ENCODE measurements around the gene CHRNA7.

Gene CHRNA7

GRCh38 chr15:32007355-32007960, 22.9 kb upstream of the CHRNA7 start:
- no peak for DNase-seq (ENCODE audit: low read depth)
- H3K4me3 ChIP-seq (ENCODE audit: low read length), result no peak overlapping the region
- no peak for TF ChIP-seq CTCF (conservative IDR thresholded peaks at IDR 0.05; ENCODE audit: low read depth, low read length)

GRCh38 chr15:32014953-32015352, 15.4 kb upstream of the CHRNA7 start:
- DNase-seq (ENCODE audit: low read depth), result no peak
- no peak for TF ChIP-seq CTCF (conservative IDR thresholded peaks at IDR 0.05; ENCODE audit: low read depth, low read length)
- no peak overlapping the region for H3K4me3 ChIP-seq (ENCODE audit: low read length)

GRCh38 chr15:32020156-32020555, 10.2 kb upstream of the CHRNA7 start:
- no peak for TF ChIP-seq CTCF (conservative IDR thresholded peaks at IDR 0.05; ENCODE audit: low read depth, low read length)
- DNase-seq (ENCODE audit: low read depth), result no peak
- no peak overlapping the region for H3K4me3 ChIP-seq (ENCODE audit: low read length)

GRCh38 chr15:32028921-32029320, 1.4 kb upstream of the CHRNA7 start:
- H3K4me3 ChIP-seq (ENCODE audit: low read length), result peak overlapping the region; percentile 66
- peak; percentile 6 for TF ChIP-seq CTCF (conservative IDR thresholded peaks at IDR 0.05; ENCODE audit: low read depth, low read length)
- no peak for DNase-seq (ENCODE audit: low read depth)

DNA sequence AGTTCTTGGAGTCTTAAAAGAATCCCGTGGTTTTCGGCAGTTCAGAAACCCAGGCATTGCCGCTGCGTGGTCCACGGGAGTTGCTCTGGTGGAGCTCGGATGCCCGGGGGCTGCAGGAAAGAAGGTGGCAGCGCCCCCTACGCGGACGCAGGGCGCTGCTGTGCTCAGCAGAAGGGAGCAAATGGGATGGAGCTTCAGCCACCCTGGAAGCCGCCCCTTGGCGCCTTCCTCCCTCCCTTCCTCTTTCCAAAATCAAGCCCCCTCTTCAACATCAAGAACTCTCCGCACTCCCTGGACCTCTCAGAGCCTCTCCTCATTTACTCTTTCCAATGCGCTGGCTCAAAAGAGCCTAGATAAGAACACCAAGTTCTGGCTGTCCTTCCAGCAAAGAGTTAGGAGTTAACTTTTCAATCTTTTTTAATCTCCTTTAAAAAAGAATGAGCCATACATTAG, 880 bp upstream of the CHRNA7 start:
- peak overlapping the region; percentile 66 for H3K4me3 ChIP-seq (ENCODE audit: low read length)
- TF ChIP-seq CTCF (conservative IDR thresholded peaks at IDR 0.05; ENCODE audit: low read depth, low read length), result peak; percentile 73
- no peak for DNase-seq (ENCODE audit: low read depth)

DNA sequence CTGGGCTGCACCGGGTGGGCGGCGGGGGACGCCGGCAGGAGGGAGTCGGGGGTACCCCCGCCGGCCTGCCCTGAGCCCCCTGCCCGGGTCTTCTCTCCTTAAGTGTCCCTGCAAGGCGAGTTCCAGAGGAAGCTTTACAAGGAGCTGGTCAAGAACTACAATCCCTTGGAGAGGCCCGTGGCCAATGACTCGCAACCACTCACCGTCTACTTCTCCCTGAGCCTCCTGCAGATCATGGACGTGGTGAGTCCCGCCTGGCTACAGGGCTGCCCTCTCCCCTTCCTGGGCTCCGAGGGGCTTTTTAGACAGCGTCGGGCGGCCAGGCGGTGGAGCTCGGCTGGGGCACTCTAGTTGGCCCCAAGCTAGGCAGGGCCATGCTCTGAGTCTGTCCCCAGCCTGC, 480 bp downstream of the CHRNA7 start:
- DNase-seq (ENCODE audit: low read depth), result no peak
- no peak for TF ChIP-seq CTCF (conservative IDR thresholded peaks at IDR 0.05; ENCODE audit: low read depth, low read length)
- peak overlapping the region; percentile 47 for H3K4me3 ChIP-seq (ENCODE audit: low read length)

DNA sequence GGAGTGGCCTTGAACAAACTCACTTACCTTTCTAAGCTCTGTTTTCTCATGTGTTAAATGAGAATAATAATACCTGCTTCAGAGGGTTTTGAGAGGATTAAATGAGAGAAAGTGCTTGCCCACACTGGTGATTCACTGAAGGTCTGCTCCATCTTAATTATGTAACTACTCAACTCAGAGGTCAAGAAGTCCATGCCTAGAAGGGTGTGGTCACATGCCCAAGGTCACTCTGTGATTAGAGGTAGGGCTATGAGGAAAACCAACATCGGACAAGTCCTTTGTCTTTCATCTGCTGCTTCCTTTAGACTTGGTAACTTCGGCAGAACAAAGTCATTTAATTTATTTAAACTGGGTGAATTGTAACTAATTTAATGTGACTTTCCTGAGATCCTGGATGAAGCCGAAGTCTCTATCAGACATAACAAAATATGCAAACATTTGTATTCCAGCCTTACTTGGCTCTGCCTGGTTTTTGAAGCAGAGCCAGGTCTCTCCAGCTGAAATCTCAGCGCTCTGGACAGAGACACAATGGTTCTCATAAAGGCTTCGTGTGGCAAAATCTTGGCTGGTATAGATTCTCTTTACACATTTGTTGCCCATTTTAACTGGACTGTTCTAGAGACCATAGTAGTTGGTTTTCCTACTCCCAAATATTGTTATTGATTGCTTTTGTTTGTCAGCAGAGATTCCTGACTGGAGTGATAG, 3.0 kb downstream of the CHRNA7 start:
- no peak for DNase-seq (ENCODE audit: low read depth)
- no peak for TF ChIP-seq CTCF (conservative IDR thresholded peaks at IDR 0.05; ENCODE audit: low read depth, low read length)
- no peak overlapping the region for H3K4me3 ChIP-seq (ENCODE audit: low read length)
